ENCODE results near the gene NLGN2.
A peak's percentile ranks its signal among the peaks of the same experiment; 100 is the strongest.
"Not testable (repeated sequence)": the region's sequence is repeated elsewhere in the genome, so short reads cannot be mapped to it uniquely, and the experiment has no call there.

Gene NLGN2

GRCh38 chr17:7407485-7408251 lies at the start of gene NLGN2:
Gene NLGN2 (plus strand): TSS chr17:7407845. CDS start chr17:7408256, 411 bp downstream.
- no peak for DNase-seq

- DNase-seq: no peak
Observed at GRCh38 chr17:7361906-7362305, 45.7 kb upstream of the NLGN2 start.

GRCh38 chr17:7363311-7363710 lies 44.3 kb upstream of the NLGN2 start:
- no peak for DNase-seq

- DNase-seq: not testable (repeated sequence)
Observed at GRCh38 chr17:7365963-7366362, 41.7 kb upstream of the NLGN2 start.

- DNase-seq: no peak
Observed at GRCh38 chr17:7367083-7367482, 40.6 kb upstream of the NLGN2 start.

- DNase-seq: no peak
Observed at GRCh38 chr17:7367918-7368598, 39.6 kb upstream of the NLGN2 start.

- not testable (repeated sequence) for DNase-seq
Observed at GRCh38 chr17:7368599-7368994, 39.0 kb upstream of the NLGN2 start.

GRCh38 chr17:7369825-7370224 lies 37.8 kb upstream of the NLGN2 start:
- DNase-seq: no peak

GRCh38 chr17:7370853-7371252 lies 36.8 kb upstream of the NLGN2 start:
- DNase-seq: no peak

- DNase-seq: no peak
Observed at GRCh38 chr17:7374353-7374752, 33.3 kb upstream of the NLGN2 start.

GRCh38 chr17:7379134-7379533 lies 28.5 kb upstream of the NLGN2 start:
- no peak for DNase-seq

- DNase-seq: no peak
Observed at GRCh38 chr17:7380321-7380720, 27.3 kb upstream of the NLGN2 start.

GRCh38 chr17:7380855-7381683 lies 26.6 kb upstream of the NLGN2 start, which contains the start of gene TNK1:
Gene TNK1 (plus strand): TSS chr17:7381089. CDS start chr17:7382927, 1,838 bp downstream.
- DNase-seq: no peak

- no peak for DNase-seq
Observed at GRCh38 chr17:7382901-7383300, 24.7 kb upstream of the NLGN2 start.

GRCh38 chr17:7383371-7383741 lies 24.3 kb upstream of the NLGN2 start:
- DNase-seq: no peak

- DNase-seq: peak; percentile 64
Observed at GRCh38 chr17:7383742-7384488, 23.7 kb upstream of the NLGN2 start.

- DNase-seq: no peak
Observed at GRCh38 chr17:7384489-7385081, 23.1 kb upstream of the NLGN2 start.

- no peak for DNase-seq
Observed at GRCh38 chr17:7388856-7389255, 18.8 kb upstream of the NLGN2 start.

GRCh38 chr17:7389924-7390910 lies 17.4 kb upstream of the NLGN2 start:
- no peak for DNase-seq

- no peak for DNase-seq
Observed at GRCh38 chr17:7391307-7391706, 16.3 kb upstream of the NLGN2 start.
